ENCODE measurements around the gene SLC35D2.
"Not testable (repeated sequence)": the region's sequence is repeated elsewhere in the genome, so short reads cannot be mapped to it uniquely, and the experiment has no call there.

The SLC35D2 gene

DNA sequence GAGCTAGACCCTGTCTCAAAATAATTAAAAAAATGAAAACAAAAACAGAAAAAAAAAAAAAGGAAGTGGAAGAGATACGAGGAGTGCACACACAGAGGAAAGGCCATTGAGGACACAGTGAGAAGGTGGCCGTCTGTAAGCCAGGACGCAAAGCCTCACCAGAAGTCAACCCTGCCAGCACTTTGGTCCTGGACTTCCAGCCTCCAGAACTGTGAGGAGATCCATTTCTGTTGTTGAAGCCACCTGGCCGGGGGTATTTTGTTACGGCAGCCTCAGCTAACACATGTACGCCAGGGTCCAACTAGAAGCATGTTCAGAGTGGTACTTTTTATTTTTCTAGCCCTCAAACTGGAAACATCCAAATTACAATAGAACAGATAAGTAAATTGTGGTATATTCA is 21.8 kb downstream of the SLC35D2 start:
- FAIRE-seq = no peak
- DNase-seq (ENCODE audit: insufficient read length, low spot score) = no peak
- TF ChIP-seq PAX5 (IDR thresholded peaks at IDR 0.05; ENCODE audit: insufficient read depth, low read length, severe bottlenecking) = no peak
- TF ChIP-seq SPI1 (IDR thresholded peaks at IDR 0.05; ENCODE audit: low read depth, low read length) = peak; percentile 49

DNA sequence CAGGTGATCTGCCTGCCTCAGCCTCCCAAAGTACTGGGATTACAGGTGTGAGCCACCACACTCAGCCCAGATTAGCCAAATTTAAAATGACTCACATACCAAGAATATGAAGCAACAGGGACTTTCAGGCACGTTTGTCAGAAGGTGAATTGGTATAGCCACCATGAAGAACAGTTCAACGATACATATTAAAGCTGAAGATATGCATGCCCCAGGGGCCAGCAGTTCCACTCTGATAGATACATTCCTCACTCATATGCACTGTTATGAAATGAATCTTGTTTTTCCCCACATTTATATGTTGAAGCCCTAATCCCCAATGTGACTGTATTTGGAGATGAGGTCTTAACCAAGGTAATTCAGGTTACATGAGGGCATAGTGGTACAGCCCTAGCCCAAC is 22.5 kb downstream of the SLC35D2 start:
- TF ChIP-seq POLR2A (IDR thresholded peaks at IDR 0.05; ENCODE audit: low read depth, low read length) = no peak
- DNase-seq (ENCODE audit: insufficient read length, low spot score) (no peak), FAIRE-seq (no peak)

DNA sequence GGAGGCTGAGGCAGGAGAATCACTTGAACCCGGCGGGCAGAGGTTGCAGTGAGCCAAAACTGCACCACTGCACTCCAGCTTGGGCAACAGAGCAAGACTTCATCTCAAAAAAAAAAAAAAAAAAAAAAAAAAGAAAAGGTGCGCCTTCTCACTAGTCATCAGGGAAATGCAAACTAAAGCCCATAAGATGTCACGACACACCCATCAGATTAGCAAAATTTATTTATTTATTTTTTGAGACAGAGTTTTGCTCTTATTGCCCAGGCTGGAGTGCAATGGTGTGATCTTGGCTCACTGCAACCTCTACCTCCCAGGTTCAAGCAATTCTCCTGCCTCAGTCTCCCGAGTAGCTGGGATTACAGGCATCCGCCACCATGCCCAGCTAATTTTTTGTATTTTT is 23.0 kb downstream of the SLC35D2 start:
- DNase-seq (ENCODE audit: insufficient read length, low spot score); FAIRE-seq: not testable (repeated sequence)

DNA sequence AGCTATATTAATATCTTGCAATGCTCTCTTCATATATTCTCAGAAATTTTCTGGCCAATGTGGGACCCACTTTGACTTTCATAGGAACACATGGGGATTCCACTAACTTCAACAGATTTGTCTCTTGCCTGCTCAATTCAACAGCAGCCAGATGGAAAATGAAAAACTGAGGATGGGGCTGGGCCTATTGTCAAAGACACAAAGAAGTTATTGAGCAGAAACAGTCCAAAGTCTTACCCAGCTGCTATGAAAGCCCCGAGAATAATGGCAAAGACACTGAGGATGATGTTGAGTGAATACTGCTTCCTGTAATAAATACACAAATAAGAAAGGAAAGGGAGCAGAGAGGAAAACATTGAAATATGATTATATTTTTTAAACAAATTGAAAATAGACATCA is 32.6 kb downstream of the SLC35D2 start:
- FAIRE-seq (no peak), DNase-seq (ENCODE audit: insufficient read length, low spot score) (no peak)
- no peak for TF ChIP-seq POLR2AphosphoS5 (IDR thresholded peaks at IDR 0.05; ENCODE audit: low read depth, low read length)
- TF ChIP-seq TAF1 (IDR thresholded peaks at IDR 0.05; ENCODE audit: low read depth, low read length) = no peak
- no peak for TF ChIP-seq POLR2A (IDR thresholded peaks at IDR 0.05; ENCODE audit: low read depth, low read length)
- TF ChIP-seq SPI1 (IDR thresholded peaks at IDR 0.05; ENCODE audit: low read depth, low read length) = no peak

GRCh38 chr9:96348261-96348660 is 35.2 kb downstream of the SLC35D2 start:
- no peak for DNase-seq (ENCODE audit: insufficient read length, low spot score)
- no peak for TF ChIP-seq POLR2AphosphoS5 (IDR thresholded peaks at IDR 0.05; ENCODE audit: low read depth, low read length)
- no peak for TF ChIP-seq TAF1 (IDR thresholded peaks at IDR 0.05; ENCODE audit: low read depth, low read length)
- no peak for TF ChIP-seq POLR2A (IDR thresholded peaks at IDR 0.05; ENCODE audit: low read depth, low read length)
- no peak for FAIRE-seq

- no peak for FAIRE-seq
- DNase-seq (ENCODE audit: insufficient read length, low spot score) = no peak
- no peak for TF ChIP-seq POLR2A (IDR thresholded peaks at IDR 0.05; ENCODE audit: low read depth, low read length)
- TF ChIP-seq SPI1 (IDR thresholded peaks at IDR 0.05; ENCODE audit: low read depth, low read length) = no peak
- no peak for TF ChIP-seq PAX5 (IDR thresholded peaks at IDR 0.05; ENCODE audit: insufficient read depth, low read length, severe bottlenecking)
- no peak for TF ChIP-seq POLR2AphosphoS5 (IDR thresholded peaks at IDR 0.05; ENCODE audit: low read depth, low read length)
- TF ChIP-seq TAF1 (IDR thresholded peaks at IDR 0.05; ENCODE audit: low read depth, low read length) = no peak
- no peak for TF ChIP-seq POU2F2 (IDR thresholded peaks at IDR 0.05; ENCODE audit: low read depth, low read length)
Measured at GRCh38 chr9:96345551-96345950, 38.0 kb downstream of the SLC35D2 start.

GRCh38 chr9:96344458-96345180 is 38.9 kb downstream of the SLC35D2 start:
- TF ChIP-seq SPI1 (IDR thresholded peaks at IDR 0.05; ENCODE audit: low read depth, low read length) (no peak), POU2F2 (IDR thresholded peaks at IDR 0.05; ENCODE audit: low read depth, low read length) (no peak)
- DNase-seq (ENCODE audit: insufficient read length, low spot score) (no peak), FAIRE-seq (no peak)

DNA sequence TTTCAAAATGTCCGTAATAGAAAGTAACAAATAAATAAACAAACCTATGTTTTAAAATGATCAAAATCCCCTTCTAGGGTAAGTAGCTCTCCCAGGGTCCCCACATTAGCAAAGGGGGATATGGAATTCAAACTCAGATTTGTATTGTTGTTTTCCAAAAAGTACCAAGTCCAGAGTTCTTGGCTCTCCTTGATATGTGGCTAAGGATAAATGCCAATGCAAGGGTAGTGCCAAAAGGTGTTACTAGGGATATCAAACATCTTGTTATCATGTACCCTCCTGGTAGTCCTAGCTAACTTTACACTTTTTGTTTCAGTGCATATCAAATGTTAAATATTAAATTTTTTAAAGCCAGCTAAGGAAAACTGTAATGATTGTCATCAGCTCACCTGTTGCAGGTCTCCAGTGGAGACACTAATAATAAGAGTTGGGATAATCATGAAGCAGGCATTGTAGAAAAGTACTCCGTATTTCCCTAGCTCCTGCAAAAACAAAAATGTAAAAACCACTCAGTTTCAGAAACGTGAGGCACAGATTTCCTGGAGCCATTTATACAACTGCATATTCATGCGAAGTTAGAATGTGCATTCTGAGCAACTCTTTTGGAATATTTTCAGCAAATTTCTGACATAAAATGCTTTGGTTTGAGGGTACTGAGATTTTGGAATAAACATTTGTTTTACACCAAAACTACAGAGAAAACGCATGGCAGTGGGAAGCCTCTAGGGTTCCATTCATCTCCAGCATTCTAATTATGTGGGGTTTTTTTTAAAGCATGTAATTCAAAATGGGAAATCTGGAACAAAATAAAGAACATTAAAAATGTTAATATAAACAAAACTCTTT is 39.8 kb downstream of the SLC35D2 start:
- TF ChIP-seq TAF1 (IDR thresholded peaks at IDR 0.05; ENCODE audit: low read depth, low read length) (no peak), POLR2AphosphoS5 (IDR thresholded peaks at IDR 0.05; ENCODE audit: low read depth, low read length) (no peak), SPI1 (IDR thresholded peaks at IDR 0.05; ENCODE audit: low read depth, low read length) (no peak), PAX5 (IDR thresholded peaks at IDR 0.05; ENCODE audit: insufficient read depth, low read length, severe bottlenecking) (no peak), POLR2A (IDR thresholded peaks at IDR 0.05; ENCODE audit: low read depth, low read length) (no peak), POU2F2 (IDR thresholded peaks at IDR 0.05; ENCODE audit: low read depth, low read length) (no peak)
- FAIRE-seq (no peak), DNase-seq (ENCODE audit: insufficient read length, low spot score) (no peak)

DNA sequence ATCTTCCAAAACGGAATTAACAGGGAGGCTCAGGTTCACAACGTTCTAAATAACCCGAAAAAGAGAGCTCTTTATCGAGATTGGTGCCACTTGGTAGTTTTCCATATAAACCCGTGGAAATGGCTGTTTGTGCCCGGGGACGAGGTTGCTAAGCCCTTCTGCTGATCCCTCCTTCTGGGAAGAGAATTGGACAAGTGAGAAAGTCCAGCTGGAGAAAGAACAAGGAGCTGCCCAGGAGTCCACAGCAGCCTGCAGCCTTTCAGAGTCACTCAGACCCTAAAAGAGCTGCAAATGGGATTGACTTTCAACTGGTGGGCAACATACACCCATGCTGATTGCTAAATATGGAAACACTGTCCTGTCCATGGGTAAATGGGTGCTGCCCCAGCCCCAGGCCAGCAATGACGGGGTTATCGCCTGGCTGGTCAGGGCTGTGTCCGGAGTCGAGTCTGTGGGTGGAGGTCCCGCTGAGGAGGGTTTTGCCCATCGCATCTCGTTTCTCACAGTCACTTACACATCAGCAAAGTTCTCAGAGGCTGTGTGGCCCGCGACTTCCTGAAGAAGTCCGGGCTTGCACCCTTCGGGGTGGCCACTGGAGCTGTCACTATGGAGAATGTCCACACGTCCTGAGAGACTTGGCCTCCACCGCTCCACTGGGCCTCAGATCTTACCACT is 40.8 kb downstream of the SLC35D2 start:
- TF ChIP-seq POU2F2 (IDR thresholded peaks at IDR 0.05; ENCODE audit: low read depth, low read length) = no peak
- no peak for TF ChIP-seq PAX5 (IDR thresholded peaks at IDR 0.05; ENCODE audit: insufficient read depth, low read length, severe bottlenecking)
- TF ChIP-seq SPI1 (IDR thresholded peaks at IDR 0.05; ENCODE audit: low read depth, low read length) = no peak
- no peak for TF ChIP-seq POLR2AphosphoS5 (IDR thresholded peaks at IDR 0.05; ENCODE audit: low read depth, low read length)
- no peak for TF ChIP-seq TAF1 (IDR thresholded peaks at IDR 0.05; ENCODE audit: low read depth, low read length)
- no peak for TF ChIP-seq POLR2A (IDR thresholded peaks at IDR 0.05; ENCODE audit: low read depth, low read length)
- DNase-seq (ENCODE audit: insufficient read length, low spot score) (no peak), FAIRE-seq (no peak)

DNA sequence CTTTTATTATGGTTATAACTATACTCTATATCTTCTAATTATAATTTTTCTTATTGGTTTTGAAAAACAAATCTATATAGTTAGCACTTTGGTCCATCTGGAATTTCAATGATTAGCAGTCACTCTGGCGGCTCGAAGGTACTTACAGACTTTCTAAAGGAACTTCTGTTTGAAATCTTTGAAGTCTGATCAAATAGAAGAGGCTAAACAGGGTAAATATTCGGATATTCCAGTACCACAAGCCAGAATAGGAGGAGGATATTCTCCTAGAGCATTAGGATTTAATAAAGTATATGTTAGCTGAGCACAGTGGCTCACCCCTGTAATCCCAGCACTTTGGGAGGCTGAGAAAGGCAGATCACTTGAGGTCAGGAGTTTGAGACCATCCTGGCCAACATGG is 42.8 kb downstream of the SLC35D2 start:
- FAIRE-seq = no peak

More for the DNA sequence above, 42.8 kb downstream of the SLC35D2 start:
- no peak for DNase-seq (ENCODE audit: insufficient read length, low spot score)
- no peak for TF ChIP-seq POLR2A (IDR thresholded peaks at IDR 0.05; ENCODE audit: low read depth, low read length)
- no peak for TF ChIP-seq TAF1 (IDR thresholded peaks at IDR 0.05; ENCODE audit: low read depth, low read length)
- no peak for TF ChIP-seq SPI1 (IDR thresholded peaks at IDR 0.05; ENCODE audit: low read depth, low read length)
- no peak for TF ChIP-seq PAX5 (IDR thresholded peaks at IDR 0.05; ENCODE audit: insufficient read depth, low read length, severe bottlenecking)
- no peak for TF ChIP-seq POLR2AphosphoS5 (IDR thresholded peaks at IDR 0.05; ENCODE audit: low read depth, low read length)
- TF ChIP-seq POU2F2 (IDR thresholded peaks at IDR 0.05; ENCODE audit: low read depth, low read length) = no peak

All from GM12891 (cell line).